GM11168 (cell line): Measurements from ENCODE around the gene RNF215.
"Not testable (repeated sequence)": the region's sequence is repeated elsewhere in the genome, so short reads cannot be mapped to it uniquely, and the experiment has no call there.

Experiments used
- in situ Hi-C: fragments of 300-500 bp; cut with MboI; formaldehyde crosslinking; loops from one replicate; pipeline ENCODE4 v1.12.0; 2022; ENCODE audit warnings: low sequenced_read_pairs; ENCODE audit not compliant: unreplicated experiment

The RNF215 gene

DNA sequence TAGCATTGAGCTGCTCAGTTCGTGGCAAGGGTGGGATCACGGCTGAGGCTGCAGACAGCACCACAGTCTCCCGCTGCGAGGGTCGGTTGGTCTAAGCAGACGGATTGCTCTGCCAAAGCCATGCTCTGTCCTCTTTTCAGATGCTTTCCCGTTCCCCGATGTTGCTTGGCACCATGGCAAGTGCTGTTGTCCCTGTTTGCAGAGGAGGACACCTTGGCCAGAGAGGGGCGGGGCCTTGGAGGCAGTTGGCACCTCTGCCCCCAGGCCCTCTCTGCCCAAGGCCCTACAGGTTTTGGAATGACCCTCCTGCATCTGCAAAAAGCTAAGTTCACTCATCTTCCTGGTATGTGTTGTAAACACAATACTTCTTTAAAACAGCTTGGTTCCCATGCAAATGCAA, 18.8 kb downstream of the RNF215 start:
- in situ Hi-C loops, result no loop called here

DNA sequence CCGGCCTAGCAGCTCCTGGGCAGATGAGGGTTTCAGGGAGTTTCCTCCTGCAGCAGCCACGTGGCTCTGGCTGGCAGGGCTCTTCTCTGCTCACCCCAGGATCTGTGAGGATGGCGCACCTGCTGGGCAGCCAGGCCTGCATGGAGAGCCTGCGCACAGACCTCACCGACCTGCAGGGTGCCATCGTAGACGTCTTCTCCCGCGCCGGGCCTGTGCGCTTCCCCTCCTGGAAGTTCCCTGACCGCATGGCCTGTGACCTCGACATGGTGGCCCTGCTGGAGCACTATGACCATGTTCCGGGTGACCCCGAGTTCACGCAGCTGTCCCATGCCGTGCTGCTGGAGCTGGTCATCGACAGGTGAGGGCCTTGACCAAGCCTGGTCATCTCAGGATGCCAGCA, 21.3 kb downstream of the RNF215 start:
- in situ Hi-C loops, result no loop called here

DNA sequence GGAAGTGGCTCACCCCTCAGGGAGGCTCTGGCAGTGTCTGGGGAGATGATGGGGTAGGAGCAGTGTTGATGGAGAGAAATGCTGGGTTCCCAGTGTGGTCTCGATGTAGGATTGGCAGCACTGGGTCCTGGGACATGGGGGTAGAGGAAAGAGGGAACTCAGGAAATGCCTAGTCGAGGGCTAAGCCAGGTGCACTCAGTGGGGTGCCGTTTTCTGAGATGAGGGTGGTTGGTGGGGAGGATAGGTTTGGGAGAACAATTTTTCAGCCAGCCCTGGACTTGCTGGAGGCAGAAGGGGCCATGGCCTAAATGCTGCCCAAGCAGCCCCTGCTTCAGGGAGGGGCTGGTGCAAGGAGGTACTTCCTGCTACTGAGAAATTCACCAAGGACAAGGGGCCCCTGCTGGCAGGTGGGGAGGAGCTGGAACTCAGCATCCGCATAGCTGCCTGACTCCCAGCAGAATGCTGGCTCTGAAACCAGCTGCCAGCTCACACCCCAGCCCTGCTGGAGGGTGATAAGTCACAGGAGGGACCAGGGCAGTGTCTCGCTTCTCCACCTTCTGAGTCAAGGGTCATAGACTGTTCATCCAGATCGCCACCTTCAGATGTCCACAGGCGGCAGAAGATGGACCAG, 24.4 kb downstream of the RNF215 start:
- in situ Hi-C loops, result no loop called here

DNA sequence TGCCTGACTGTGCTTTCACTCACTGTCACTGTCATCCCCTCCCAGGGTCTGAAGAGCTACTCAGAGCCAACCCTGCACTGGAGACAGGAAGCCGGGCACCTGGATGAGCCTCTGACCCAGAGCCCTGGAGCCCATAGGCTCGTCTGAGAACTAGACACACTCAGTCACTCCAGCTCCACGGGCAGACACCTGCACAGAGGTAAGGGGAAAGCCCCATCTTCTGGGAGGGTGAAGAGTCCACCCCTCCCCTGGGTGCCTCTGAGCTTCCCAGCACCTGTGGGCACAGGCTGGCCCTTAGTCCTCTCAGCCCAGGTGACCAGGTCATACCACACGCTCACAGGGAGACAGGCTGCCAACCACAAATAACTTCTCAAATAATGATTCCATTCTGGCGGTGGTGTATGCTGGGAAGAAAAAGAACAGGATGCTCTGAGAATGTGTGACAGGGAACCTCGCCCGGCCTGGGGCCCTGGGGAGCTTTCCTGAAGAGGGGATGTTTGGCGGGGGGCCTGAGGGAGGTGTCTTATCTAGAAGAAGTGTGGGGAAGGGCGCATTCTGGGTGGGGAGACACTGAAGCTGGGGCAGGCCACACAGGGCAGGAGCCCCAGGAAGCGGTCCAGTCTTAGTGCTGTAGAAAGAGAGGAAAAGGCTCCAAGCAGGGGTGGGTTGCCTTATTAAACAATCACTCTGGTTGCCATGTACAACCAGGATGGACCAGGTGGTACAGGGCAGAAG, 25.1 kb downstream of the RNF215 start:
- in situ Hi-C loops, result no loop called here

DNA sequence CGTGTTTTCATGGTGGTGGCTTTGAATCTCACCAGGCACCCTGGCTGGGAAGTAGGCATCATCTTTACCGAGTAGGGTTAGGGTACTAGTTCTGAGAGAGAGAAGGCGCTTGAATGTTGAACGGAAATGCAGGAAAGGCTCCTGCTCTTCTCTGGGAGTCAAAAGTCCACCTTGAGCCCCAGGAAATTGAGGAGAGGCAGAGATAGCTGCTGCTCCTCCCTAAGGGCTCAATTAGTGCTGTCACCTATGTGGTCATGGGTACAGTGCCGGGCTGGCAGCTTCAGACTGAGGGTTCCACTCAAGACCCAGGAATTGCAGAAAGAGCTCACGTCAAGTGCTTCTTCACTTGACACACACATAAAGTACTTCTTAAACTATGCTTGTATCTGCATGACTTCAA, 28.7 kb downstream of the RNF215 start:
- in situ Hi-C loops, result no loop called here

DNA sequence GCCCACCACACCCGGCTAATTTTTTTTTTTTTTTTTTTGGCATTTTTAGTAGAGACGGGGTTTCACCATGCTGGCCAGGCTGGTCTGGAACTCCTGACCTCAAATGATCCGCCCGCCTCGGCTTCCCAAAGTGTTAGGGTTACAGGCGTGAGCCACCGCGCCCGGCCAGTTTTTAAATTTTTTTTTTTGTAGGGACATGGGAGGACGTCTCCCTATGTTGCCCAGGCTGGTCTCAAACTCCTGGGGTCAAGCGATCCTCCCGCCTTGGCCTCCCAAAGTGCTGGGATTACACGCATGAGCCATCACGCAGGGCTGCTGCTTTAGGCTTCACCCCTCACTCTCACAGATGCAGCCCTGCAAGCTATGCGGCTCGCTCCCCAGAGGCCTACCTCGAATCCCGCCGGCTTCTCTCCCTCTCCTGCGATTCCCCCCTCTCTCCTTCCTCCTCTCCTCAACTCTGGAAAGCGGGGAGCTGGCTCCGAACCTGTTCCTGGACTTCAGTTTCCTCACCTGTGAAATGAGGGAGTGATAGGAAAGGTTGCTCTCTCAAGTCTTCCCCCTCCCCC, 29.5 kb downstream of the RNF215 start:
- in situ Hi-C loops, result no loop called here

DNA sequence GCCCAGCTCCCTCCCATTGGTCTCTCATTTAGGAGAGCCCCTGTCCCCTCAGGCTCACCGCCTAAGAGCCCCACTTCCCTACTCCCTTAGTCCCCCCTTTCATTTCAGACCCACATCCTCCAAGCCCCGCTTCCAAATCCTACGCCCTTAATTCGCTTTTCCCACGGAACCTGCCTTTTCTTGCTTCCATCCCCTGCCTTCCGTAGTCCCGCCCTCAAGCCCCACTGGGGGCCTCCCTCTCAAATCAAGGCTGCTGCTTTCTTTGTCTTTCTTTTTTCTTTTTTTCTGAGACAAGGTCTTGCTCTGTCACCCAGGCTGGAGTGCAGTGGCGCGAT, 30.0 kb downstream of the RNF215 start:
- in situ Hi-C loops, result no loop called here

DNA sequence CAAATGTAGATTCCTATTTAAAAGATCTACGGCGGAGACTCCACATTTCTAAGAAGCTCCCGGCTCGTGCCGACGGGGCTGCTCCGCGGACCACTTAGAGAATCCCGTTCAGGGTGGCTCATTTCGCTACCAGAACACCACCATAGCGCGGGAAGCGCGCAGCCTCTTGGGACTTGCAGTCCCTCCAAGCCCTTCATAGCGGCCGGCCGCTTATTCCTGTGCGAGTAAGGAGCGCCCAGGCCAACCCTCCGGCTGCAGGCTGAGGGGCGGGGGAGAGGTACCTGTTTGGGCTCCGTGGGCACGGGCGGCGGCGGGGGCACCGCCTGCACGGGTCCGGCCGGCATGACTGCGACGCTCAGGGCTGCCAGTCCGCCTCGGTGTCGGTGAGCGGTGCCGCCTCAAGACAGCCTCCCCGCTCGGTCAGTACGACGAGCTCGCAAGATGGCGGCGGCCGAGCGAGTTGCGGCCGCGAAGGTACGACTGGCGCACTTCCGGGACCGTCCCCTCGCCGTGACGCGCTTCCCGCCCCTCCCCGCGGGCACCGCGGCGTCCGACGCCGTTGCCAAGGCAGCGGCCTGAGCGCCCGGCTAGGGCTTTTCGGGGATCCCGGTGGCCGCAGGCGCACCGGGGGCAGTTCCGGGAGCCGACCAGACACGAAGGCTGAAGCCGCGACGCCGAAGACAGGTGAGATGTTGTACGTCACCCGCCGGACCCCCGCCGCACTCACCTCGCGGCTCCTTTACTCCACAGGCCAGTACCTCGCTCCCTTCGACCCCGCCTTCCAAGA, 30.6 kb downstream of the RNF215 start, which contains the start of the genes CCDC157 and SF3A1:
Gene CCDC157 (plus strand): TSS at position 559 of the 787 bp plus-strand sequence. CDS start 8,994 bp downstream, outside the sequence.
Gene SF3A1 (minus strand): TSS at position 446 of the 787 bp plus-strand sequence. CDS start 102 bp downstream, at position 344.
- in situ Hi-C loops, result no loop called here

DNA sequence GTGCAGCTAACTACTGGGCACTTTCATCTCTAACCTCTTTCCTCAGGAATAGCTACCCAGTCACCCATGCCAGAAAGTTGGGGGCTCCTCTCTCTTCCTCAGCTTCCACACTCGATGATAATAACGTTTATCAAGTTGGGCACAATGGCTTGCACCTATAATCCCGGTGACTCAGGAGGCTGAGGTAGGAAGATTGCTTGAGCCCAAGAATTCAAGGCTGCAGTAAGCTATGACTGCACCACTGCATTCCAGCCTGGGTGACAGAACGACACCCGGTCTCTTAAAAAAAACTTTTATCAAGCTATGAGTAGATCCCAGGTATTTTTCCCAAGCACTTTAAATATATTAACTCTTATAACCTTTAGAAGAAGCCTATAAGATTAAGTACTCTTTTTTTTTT, 32.6 kb downstream of the RNF215 start:
- in situ Hi-C loops, result no loop called here

DNA sequence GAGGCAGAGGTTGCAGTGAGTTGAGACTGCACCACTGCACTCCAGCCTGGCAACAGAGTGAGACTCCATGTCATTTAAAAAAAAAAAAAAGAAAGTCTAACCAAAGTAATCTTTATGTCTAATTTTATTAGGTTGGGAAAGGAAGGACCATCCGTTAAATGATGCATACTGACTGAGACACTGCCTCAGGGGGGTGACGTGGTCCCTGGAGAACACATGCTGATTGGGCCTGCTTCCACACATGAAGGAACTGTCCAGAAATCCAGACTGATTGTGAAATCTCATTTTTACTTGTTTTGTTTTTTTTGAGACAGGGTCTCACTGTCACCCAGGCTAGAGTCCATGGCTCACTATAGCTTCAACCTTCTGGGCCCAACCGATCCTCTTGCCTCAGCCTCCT, 36.0 kb downstream of the RNF215 start:
- in situ Hi-C loops, result no loop called here

DNA sequence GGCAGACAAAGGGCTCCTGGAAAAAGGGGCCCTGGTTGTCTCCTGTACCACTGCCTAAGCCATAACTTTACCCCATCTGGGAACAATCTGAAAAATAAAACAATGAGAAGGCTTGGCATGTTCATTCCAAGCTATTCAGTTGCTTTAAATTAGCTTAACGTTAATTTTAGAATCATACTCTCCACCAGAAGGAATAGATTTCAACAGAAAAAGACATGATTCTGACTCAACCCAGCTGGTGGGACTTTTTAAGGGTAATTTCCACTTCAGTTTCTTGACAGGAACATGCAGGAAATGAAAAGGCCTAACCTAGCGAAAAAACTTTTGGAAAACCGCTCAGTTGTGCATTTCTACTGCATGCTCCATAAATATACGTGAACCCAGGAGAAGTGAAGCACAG, 38.4 kb downstream of the RNF215 start:
- in situ Hi-C loops, result no loop called here

DNA sequence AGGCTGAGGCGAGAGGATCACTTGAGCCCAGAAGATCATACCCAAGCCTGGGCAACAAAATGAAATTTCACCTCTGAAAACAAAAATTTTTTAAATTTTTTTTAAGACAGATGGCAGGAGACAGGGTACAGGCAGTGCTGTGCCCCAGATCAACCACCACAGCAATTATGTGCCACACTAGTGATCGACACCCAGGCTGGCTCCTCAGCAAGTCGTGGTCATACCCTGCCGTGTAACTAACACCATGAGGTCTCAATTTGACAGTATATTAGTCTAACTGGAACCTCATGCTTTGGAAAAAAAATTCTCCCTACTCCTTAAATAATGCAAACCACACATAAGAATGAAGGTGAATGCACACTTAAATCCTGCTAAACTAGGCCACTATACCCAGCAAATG, 38.8 kb downstream of the RNF215 start:
- in situ Hi-C loops, result no loop called here

DNA sequence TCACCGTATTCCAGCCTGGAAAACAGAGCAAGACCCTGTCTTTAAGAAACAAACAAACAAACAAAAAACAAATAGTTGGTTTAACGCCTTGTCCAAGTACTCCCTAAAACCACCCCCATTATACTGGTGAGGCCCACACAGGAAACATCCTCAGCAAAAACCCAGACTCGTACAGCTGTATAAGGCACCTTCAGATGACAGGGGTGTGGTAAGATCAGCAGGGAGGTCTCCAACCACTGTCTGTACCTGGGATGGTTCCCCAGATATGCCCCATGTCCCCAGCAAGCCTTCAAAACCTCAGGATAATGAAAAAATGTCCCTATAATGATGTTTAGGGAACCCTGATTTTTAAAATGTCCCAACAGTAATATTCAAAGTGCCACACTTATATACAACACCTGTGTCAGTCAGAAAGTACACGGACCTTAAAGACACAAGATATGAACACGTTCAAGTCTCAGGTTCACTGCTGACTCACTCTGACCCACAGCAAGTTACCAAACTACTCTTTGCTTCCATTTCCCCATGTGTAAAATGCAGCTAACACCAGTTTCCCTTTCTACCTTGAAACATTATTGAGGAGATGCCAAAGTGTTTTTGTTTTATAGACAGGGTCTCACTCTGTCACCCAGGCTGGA, 39.8 kb downstream of the RNF215 start:
- in situ Hi-C loops, result no loop called here

DNA sequence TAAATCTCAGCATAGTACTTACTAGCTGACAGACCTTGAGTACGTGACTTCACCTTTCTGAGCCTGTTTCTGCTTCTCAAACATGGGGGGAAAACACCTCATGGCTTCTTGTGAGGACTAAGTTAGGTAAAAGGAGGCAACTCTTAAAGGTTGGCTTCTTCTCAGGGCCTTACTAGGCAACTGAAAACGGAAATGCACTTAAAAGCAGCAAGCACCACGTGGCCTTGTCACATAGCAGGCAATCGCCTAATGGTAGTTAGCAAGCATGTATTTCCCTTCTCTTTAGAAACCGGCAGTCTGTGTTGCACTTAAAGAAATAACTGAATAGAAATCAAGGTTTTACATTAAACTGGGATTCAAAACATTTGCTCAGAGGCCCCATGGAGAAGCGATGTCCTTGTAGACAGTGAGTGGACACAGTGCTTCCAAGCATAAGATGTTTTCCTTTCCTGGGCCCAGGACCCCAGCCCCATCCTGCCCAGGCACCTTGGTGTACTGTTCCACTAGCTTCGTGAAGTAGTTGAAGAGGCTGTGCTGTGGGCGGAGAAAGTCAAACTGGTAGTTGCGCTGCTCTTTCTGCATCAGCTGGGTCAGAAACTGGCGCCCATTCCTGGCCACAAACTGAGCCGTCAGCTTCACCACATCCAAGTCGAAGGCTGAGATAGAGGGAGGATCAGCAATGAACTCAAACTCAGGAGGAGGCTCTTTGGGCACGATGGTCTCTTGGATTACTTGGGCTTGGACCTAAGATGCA, 42.6 kb downstream of the RNF215 start:
- in situ Hi-C loops, result no loop called here

DNA sequence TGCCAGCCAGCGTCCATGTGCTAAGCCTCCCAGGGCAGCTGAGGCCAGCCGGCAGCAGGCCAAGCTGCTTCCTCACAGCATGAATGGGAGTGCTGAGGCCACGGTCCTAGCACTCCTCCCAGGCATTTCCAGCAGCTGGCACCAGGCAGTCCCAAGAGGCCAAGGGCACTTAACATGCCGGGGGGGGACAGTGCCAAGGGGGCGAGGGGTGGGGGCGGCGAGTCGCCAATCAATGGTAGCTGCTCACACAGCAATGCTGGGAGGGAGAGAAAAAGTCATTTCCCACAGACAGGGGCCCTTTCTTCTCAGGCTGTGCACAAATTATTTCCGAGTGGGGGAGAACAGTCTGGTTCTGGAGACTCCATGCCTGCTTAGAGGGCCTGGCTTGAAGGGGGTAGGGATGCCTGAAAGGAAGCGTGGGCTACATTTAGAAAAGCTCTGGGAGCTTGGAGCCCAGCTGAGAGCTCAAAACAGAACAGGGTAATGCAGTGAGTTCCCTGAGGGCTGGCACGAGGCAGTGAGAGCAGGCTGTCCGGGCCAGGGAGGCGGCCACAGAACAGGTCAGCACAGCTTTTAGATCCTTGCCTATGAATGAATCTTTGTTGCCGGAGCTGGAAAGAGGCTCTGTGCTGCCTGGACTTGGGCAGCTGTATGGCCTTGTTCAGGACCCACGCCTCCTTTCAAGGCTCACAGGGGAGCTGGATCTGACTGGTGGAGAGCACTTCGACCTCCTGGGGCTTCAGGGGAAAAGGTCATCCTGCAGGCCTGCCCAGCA, 46.1 kb downstream of the RNF215 start:
- in situ Hi-C loops, result no loop called here

DNA sequence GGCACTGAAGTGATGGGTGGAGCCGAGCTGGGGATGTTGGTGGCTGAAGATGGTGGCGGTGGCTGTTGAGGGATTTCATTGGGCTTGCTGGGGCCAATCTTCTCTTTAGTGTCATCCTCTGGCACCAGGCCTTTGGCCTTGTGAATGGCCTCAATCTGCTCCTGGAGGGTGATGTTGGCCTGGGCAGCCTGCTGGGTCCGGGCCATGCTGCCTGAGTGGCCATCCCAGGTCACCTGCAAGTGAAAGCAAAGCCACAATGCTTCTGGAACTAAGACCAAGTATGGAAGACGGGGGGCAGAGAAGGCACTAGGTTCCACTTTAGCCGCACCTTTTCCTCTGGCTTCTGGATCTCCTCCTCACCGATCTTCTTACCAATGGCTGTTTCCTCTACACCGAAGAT, 48.4 kb downstream of the RNF215 start:
- in situ Hi-C loops, result no loop called here

DNA sequence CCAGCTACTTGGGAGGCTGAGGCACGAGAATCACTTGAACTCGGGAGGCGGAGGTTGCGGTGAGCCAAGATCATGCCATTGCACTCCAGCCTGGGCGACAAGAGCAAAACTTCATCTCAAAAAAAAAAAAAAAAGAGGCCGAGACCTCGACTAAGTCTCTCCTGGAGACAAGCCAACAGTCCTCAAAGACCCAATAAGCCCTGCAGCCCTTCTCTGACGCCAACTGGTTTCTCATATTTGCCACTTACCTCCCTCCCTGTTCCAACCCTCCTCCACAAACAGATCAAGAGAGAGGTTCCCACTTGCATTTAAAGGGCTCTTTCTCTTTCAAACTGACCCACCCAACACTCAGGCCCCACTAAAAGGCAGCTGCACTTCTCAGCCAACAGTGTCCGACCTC, 48.9 kb downstream of the RNF215 start:
- in situ Hi-C loops, result not testable (repeated sequence)

DNA sequence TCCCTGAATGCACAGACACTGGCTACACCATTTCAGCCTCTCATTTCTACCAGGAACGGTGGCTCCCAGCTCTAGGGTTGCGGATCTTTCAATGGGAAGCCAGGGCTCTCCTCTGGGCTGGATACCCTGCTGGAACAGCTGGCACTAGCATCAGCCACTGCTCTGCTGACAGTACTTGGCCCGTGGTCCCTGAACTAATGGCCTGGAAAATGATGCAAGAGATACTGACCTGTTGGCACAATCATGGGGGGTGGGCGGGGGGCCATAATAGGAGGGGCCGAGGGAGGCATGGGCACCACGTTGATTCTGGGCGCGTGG, 49.8 kb downstream of the RNF215 start:
- in situ Hi-C loops, result no loop called here

DNA sequence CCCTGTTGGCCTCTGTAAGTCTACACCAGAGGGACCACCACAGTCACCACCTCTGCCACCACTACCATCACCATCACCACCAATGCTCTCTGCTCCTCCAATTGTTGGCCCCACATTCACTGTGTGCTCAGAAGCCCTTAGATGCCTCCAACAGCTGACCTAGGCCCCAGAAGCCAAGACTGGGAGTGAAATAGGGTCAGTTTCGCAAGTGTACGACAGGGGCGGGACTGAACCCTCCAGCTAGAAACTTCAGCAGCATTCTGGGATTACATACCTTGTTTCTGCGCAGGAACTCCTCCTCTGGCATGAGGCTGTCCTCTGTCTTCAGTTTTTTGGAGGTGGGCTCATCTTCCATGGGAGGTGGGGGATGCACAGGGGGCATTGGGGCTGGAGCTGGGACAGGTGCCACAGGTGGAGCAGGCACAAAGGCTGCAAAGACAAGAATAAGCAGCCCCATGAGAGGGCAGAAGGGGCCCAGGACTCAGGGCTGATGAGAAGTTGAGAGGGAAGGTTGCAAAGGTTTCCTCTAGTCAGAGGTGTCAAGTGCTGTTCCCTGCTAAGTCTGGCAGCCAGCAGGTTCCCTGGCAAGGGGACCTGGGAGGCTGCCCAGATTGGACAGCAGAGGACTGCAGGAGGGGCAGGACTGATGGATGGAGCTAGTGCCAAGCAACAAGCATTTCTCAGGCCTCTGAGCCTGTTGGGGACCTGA, 50.3 kb downstream of the RNF215 start:
- in situ Hi-C loops, result no loop called here
